Sciatic nerve (tissue), 2 donors: Measurements from ENCODE around the gene DDR2. TPM values are rescaled to one million over a fixed set of nuclear protein-coding genes. Genes with fewer than 3 reads are reported as not detected.
A peak's percentile ranks its signal among the peaks of the same experiment; 100 is the strongest.
"Not testable (repeated sequence)": the region's sequence is repeated elsewhere in the genome, so short reads cannot be mapped to it uniquely, and the experiment has no call there.

Source experiments
- ATAC-seq: fragments of 200-7000 bp; cut with Tn5 transposase; one replicate; pipeline ENCODE4 v1.9.1; 2020; ENCODE audit warnings: mild to moderate bottlenecking, moderate library complexity
- DNase-seq: peaks from one replicate; pipeline ENCODE4 v3.0.0-alpha.2; 2020; ENCODE audit warnings: low spot score
- intact Hi-C: fragments of 100-400 bp; cut with DNase I; formaldehyde crosslinking; loops from one replicate; pipeline ENCODE4 v1.14.2; 2022
- total RNA-seq: library from RNA; stranded (reverse); fragmentation: NEBNext Ultra II Directional; extraction: Animal tissue kit (Norgen Biotek cat#: 25700); gene quantifications from one replicate; pipeline ENCODE4 v1.2.1, GENCODE V29; 2021
- donor health status: DM: no; HTN: no; CAD: no.
- donor health status: DM: no; HTN: no; CAD: no.

Gene DDR2
- total RNA-seq, 1 donor from 2014 or later: 132 TPM

DNA sequence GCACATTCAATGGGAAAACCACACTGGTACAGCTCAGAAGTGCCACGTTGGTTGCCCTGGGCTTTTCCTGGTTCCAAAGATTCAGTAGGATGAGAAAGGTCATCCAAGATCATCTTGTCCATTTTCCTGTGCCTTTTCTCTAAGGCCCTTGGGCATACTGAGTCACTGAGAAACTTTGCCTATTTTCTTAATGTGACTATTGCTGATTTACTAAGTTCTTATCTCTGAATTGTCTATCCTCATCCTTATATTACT, 101.0 kb downstream of the DDR2 start:
- DNase-seq (no peak), ATAC-seq (no peak)
- intact Hi-C loops: no loop called here

DNA sequence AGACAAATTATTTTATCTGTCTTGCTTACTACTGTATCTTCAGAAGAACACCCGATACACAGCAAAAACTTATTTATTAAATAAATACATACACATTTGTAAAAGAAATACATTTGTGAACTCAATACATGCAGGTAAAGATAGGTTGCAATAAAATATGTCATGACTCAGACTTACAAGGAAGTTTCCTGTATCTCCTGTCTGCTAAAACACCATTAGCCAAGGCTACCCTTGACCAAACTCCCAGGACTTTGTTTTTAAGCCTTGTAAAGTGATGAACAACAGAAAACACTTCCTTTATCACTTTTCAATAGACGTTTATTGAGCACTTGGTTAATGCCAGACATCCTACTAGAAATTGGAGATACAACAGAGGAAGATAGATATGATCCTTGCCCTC, 101.8 kb downstream of the DDR2 start:
- no peak for ATAC-seq
- intact Hi-C loops: no loop called here
- no peak for DNase-seq

DNA sequence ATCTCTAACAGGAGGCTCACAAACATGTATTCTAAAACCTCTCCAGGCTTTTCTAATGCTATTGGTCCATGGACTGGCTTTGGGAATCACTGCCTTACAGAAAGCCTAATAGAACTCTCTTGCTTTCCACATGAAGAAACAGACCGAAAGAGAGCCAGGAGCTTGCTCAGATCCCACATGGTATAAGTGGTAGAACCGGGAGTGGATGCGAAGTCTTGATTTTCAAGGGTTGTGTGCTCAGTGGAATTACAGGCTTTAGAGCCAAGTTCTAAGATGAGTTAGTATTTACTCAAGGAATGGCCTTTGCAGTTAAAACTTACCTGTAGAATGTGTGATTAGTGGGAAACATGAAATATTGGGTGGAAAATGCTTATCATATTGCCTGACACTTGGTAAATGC, 103.9 kb downstream of the DDR2 start:
- intact Hi-C loops: loop anchor here (5.0 kb wide), 1 partner anchor 294 kb away; no protein-coding TSS in a partner anchor
- ATAC-seq: no peak
- DNase-seq: no peak

DNA sequence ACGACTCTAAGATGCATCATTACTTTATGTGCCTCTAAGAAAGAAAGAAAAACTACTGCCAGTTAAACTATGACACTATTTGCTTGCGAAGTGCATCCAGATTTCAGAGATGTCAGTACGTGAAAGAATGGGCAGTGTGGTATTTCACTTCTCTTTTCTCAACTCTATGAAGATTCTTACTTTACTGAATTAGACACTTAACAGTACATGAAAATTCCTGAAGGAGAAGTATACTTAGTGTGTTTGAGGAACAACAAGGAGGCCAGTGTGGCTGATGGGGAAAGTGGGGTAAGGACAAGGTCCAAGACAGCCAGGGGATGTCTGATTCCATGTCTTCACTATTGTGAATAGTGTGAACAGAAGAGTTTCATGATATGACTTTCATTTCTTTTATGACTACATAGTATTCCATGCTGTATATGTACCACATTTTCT, 104.4 kb downstream of the DDR2 start:
- DNase-seq (no peak), ATAC-seq (no peak)
- intact Hi-C loops: loop anchor here (5.0 kb wide), 1 partner anchor 294 kb away; no protein-coding TSS in a partner anchor

DNA sequence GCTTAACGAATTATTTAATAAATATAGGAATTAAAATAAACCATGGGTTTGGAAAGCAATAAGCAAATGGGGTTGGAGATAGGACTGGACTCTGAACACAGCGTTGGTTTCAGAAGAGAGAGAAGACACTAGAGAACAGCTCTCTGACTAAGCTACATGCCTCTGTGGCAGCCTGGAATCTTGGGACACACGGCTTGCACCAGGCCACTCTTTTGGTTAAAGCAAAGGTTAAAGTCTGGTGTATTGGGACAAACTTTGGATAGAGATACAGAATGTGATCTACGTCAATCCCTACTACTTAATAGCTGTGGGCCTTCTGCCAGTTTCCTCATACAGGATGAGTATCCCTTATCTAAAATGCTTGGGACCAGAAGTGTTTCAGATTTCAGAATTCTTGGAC, 108.5 kb downstream of the DDR2 start:
- ATAC-seq (no peak), DNase-seq (no peak)
- intact Hi-C loops: no loop called here

DNA sequence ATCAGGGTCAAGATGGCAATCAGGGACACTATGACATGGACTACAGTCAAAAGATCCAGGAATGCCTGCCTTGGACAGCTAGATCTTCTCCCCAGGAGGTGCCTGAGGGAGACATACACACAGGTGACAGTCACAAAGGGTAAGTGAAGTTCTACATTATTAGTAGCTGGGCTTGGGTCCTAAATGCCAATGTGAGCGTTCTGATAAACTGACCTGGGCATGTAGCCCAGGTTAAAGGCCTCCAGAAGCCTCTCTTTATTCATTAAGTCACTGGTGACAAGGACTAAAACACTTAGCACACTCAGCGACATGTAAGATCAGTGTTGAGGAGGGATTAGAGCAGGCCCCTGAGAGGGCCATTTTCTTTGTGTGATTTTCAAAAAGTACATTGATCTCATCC, 109.3 kb downstream of the DDR2 start:
- no peak for DNase-seq
- intact Hi-C loops: no loop called here
- no peak for ATAC-seq

DNA sequence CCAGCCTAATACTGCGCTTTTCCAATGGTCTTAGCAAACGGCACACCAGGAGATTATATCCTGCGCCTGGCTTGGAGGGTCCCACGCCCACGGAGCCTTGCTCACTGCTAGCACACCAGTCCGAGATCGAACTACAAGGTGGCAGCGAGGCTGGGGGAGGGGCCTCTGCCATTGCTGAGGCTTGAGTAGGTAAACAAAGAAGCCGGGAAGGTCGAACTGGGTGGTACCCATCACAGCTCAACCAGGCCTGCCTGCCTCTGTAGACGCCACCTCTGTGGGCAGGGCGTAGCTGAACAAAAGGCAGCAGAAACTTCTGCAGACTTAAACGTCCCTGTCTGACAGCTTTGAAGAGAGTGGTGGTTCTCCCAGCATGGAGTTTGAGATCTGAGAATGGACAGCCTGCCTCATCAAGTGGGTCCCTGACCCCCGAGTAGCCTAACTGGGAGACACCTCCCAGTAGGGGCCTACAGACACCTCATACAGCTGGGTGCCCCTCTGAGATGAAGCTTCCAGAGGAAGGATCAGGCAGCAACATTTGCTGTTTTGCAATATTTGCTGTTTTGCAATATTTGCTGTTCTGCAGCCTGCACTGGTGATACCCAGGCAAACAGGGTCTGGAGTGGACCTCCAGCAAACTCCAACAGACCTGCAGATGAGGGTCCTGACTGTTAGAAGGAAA, 114.1 kb downstream of the DDR2 start:
- intact Hi-C loops, DNase-seq, ATAC-seq: not testable (repeated sequence)

DNA sequence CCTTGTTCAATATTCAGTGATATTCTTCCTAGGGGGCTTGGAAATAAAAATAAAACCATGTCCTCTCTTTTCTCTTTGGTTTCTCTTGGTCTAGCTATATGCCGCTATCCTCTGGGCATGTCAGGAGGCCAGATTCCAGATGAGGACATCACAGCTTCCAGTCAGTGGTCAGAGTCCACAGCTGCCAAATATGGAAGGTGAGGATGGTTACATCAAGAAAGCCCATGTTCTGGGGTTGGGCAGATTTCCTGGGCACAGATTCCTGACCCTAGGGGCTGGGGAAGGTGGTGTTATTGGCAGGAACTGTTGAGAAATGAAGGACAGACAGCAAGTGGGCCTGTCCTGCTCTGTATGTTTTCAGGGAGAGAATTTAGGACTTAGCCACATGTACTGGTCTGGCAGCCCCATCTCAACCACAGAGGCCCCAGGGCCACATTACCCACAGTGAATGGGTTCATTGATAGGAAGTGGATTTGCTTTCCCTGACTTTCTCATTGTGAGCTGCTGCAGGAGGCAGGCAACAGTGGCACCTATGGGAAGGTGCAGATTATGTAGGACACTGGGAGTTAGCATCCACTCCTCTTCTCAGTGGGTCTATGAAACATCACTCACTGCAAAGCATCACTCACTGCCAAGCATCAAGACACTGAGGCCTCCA, 120.9 kb downstream of the DDR2 start:
- DNase-seq (no peak), ATAC-seq (peak; percentile 76)
- intact Hi-C loops: no loop called here

DNA sequence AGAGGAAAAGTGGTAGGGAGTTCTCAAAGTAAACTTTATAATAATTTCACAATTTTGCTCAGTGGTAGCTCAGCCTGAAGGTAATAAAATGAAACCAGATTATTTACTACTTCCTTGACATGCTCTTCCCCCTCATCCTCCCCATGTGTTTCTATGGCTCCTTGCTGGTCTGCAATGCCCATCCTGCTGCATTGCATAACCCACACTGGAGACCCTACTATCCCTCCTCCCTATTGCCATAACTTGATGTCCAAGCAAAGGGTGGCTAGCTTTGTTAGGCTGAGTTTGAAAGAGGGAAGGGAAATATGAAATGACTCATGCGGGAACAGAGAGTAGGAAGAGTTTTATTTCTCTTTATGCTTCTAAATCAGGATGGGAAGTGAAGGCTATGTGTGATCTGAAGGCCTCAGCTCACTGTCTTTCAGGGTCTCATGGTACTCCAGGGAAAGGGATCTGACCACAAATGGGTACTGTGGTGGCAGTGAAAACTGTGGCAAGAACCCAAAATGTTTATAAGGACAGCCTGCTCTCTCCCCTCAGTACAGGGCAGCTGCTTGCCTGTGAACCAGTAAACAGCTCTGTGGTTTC, 121.8 kb downstream of the DDR2 start:
- DNase-seq (no peak), ATAC-seq (peak; percentile 28)
- intact Hi-C loops: no loop called here

DNA sequence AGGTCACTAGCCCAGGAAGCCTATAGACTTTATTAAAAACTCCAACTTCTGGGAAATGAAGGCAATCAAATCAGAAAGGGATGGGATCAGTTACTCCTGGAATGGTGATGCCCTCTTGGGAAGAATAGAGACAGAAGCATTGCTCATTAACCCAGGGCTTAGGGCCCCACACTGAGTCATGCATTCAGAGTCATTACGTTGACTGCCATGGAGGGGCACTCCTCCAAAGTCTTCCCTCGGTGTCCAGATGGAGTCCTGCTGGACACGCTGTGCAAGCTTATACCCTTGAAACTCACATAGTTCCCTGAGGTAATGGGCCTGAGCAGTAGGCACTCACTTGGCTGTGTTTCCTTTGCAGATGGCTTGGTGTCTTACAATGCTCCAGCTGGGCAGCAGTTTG, 123.0 kb downstream of the DDR2 start:
- intact Hi-C loops: no loop called here

DNA sequence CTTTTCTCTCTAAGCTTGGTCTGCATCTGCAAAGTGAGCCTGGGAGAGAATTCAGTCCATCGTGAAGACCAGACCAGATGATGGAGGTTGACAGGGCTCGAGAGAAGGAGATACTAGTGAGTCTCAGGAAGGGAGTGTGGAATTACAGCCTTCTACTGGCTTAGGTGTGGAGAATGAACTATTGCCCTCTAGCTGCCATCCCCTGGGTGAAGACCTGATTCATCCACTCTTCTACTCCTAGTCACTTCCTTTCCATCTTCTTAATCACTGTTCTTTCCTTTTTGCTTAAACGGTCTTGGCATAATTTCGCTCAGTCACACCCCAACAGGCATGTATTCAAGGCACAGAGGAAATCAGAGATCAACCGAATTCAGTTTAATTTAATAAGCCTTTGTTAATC, 124.3 kb downstream of the DDR2 start:
- no peak for ATAC-seq
- intact Hi-C loops: no loop called here

More for the DNA sequence above, 123.0 kb downstream of the DDR2 start:
- ATAC-seq (no peak), DNase-seq (no peak)

DNA sequence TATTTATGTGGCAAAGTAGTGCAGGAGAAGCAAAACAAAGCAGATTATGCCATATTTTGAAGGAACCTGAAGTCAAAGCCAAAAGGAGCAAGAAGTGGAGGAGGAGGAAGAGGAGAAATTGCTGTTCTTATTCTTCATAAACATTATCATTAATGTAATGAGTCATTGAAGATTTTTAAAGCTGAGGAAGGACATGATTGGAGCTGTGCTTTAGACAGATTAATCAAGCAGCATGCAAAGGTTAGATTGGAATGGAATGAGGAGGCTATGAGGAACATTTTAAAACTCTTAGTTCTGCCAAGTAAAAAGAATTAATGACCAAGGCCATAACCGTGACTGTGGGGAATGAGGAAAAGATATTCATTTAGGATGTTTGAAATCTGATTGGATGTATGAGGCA, 125.2 kb downstream of the DDR2 start:
- DNase-seq: no peak
- ATAC-seq: no peak
- intact Hi-C loops: no loop called here

More for the DNA sequence above, 124.3 kb downstream of the DDR2 start:
- no peak for DNase-seq

DNA sequence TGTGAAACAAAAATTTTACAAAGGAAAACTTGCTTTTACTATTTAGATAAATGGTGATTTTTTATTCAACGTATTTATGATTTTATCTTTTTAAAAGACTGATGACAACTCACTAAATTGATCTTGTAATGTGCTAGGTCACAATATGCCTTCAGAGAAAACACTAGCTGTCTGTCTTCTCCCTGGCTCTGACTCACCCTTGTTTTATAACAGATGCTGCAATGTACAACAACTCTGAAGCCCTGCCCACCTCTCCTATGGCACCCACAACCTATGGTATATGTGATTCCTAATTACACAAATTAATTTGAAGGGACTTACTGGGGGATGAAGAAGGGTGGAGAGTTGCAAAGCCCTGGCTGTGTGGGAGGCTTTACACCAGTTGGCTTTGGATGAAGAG, 133.5 kb downstream of the DDR2 start:
- ATAC-seq: no peak
- intact Hi-C loops: no loop called here
- DNase-seq: no peak

DNA sequence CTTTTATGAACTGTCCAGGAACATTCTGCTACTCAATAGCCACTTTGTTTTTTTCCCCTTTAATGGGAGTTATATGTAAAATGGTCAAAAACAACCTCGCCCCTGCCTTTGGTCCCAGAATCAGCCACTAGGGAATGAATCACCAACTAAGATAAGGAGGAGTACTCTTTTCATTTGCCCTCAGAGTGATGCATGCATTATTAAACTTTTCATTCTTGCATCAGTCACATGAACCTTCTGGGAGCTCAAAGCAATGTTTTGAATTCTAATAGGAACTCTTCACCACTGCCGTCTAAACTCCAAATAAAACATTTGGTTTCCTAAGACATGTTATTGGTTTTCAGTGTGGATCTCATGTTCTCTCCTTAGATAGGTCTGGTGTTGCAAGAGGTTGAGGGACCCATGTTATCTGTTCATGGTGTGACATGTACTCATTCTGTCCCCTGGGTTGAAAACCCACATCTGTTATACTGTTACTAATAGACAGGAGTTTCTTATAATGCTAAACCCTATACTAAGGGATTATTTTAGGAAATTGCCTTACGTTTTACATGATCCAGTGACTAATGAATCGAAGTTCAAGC, 140.4 kb downstream of the DDR2 start:
- intact Hi-C loops: no loop called here
- ATAC-seq (peak; percentile 89), DNase-seq (no peak)

DNA sequence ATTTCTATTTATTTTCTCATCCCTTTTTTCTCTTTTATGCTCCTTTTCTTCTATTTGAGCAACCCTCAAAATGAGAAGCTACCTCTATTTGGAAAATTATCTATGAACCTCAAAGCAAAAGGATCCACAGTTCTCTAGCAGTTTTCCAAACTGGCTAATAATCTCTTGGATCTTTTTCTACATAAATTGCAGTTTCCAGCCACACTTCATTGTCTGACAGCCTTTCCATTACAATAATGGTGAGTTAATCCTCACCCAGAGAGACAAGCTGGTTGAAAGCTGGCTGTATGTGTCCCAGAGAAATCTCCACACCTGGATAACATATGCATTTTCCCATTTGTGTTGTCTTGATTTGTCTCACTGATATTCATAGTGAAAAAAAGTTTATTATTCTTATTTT, 141.7 kb downstream of the DDR2 start:
- intact Hi-C loops: no loop called here
- DNase-seq (no peak), ATAC-seq (no peak)

DNA sequence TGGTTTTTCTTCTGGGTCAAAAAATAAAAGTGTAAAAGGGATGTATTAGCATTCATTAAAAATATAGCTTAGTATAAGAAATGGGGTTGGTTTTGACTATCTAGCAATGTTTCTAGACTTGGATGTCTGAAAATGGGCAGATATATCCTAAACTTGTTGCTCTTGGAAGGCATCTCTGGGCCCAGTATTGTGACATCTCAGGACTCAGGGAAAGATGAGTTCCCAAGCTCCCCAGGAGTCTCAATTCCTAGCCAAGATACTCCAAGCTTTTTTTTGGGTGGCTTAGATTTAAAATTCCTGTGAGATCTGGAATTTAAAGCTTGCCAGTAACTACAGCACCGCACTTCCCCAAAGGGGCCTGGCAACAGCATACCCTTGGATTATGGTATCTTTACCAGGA, 146.8 kb downstream of the DDR2 start:
- DNase-seq (no peak), ATAC-seq (peak; percentile 77)
- intact Hi-C loops: no loop called here

DNA sequence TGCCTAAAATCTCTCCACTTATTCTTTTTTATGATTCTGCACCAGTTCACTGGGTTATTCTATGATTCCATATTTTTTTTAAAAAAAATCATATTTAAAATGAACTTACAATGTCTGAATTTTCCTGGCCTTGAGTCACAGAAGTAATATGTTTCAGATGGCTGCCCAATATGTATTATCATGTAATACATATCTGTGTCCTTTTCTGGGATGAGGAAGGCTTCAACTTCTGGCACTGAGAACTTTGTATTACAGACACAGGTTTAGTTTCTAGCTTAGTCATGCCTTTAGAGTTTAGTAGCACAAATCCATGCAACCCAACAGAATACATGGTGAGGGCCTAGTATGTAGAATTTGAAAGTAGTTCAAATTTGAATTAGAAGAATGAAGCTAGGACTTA, 150.4 kb downstream of the DDR2 start:
- DNase-seq: no peak
- ATAC-seq: no peak
- intact Hi-C loops: no loop called here

DNA sequence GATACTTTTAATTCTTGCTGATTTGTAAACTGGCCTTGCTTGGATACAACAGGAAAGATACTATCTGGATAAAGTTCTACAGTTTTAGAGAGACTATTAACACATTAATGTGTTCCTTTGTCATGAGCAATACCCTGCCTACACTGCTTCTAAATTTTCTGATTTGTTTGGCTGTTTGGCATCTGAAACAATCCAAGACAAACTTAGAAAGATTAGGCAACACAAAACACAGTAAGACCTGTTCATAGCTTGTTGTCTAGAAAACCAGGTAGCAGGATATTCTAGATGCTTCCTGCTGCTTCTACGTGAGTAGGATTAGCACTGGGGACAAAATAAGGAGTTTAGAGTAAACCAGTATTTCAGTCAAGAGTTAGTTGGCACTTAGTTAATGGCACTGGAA, 152.7 kb downstream of the DDR2 start:
- peak; percentile 32 for ATAC-seq
- DNase-seq, intact Hi-C loops: not testable (repeated sequence)

DNA sequence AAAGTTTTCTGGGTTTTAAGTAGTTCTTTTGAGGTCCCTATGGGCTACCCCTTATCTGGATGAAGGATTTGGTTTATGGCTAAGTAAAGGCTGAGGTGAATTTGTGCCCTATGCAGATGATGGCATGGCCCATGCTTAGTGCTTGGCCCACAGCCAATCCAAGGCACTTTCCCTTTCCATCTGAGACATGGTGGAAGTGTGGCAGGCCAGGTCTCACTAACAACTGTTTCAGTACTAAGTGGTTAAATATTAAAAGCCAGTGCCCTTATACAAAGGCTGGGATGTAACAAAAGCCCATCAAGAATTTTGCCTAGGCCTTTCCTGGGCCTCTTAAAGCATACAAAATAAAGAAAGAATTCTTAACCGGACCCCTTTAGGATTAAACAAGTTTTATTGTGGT, 156.5 kb downstream of the DDR2 start:
- intact Hi-C loops, DNase-seq, ATAC-seq: not testable (repeated sequence)

DNA sequence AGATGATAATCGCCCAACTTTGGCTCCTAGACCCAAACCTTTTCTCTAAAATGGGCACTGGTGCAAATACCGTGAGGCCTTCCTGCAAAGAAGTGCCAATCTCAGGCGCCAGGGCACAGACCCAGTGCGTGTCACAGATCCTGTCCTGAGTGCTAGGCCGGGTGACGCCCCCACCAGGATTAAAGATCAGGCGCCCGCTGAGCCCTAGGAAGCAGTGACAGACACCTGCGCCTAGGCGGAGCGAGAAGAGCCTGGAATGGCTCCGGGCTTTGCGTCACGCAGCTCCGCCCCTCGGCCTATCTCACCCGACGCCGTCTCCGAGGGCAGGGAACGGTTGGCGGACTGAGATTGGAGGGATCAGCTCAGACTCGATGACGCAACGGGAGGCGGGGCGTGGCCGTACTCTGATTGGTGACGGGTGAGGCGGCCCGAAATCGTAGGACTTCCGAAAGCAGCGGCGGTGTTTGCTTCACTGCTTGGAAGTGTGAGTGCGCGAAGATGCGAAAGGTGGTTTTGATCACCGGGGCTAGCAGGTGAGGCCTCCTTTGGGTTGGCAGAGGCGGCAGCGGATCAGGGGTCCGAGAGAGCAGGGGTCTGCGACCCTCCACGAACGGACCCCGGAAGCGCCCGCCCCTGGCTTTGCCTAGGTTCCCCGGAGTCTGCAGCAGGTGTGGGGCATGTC, 158.2 kb downstream of the DDR2 start, which contains the start of gene HSD17B7:
HSD17B7 (plus strand) TSS at position 400 of the 682 bp plus-strand sequence; CDS start at position 499, 99 bp downstream.
- ATAC-seq (peak; percentile 100), DNase-seq (peak; percentile 86)
- intact Hi-C loops: not testable (repeated sequence)
